HepG2 (cell line): ENCODE results near the gene FBXO28. TPM values are rescaled to one million over a fixed set of nuclear protein-coding genes. Genes with fewer than 3 reads are reported as not detected.

Source experiments
- ATAC-seq: fragments of 200-7000 bp; cut with Tn5 transposase; 3 replicates; pipeline ENCODE4 v1.9.1; 2020; ENCODE audit warnings: mild to moderate bottlenecking, moderate library complexity
- BruUV-seq: library from RNA; stranded (reverse); fragments of 400-500 nt; replicated peaks from 2 replicates; lab custom pipeline; 2021; lab: Mats Ljungman, UMichigan
- CTCF ChIA-PET: fragments of 300-600 bp; formaldehyde crosslinking; extraction: SDS; loops from one replicate; lab custom pipeline; 2021; ENCODE audit warnings: low total read pairs, inconsistent platforms, low intra/inter-chr PET ratio; lab: Yijun Ruan, JAX
- POLR2A ChIA-PET: fragments of 350-600 bp; sonication (Branson Sonifier 250); formaldehyde crosslinking; loops from one replicate; lab custom pipeline; 2020; ENCODE audit warnings: antibody characterized with exemption, inconsistent platforms; lab: Yijun Ruan, JAX
- DNase-seq: peaks from one replicate; pipeline ENCODE4 v3.0.0-alpha.2; 2015; ENCODE audit warnings: low spot score
- FAIRE-seq: peaks from 3 replicates; lab custom pipeline; 2011; peaks lifted over from hg19 to GRCh38; lab: Jason Lieb, UNC
- H2AFZ ChIP-seq: one replicate; pipeline ENCODE4 v1.6.1; 2011; ENCODE audit warnings: low read length, inconsistent platforms
- H3K27ac ChIP-seq: fragments of 300-600 bp; 3 replicates; pipeline ENCODE4 v1.8.0; 2011; ENCODE audit warnings: mixed run types, mild to moderate bottlenecking, mixed read lengths, low read length, inconsistent platforms; ENCODE audit not compliant: insufficient read depth; ENCODE audit errors: extremely low read length
- H3K27me3 ChIP-seq, 2 experiments: fragments of 200-600 bp in 1 of 2; 2 replicates in 1 of 2; 3 replicates in 1 of 2; pipeline versions ENCODE4 v1.6.0 to v1.8.0; 2011; ENCODE audit warnings: low read length in 2 of 2, mild to moderate bottlenecking in 2 of 2, moderate library complexity in 2 of 2, inconsistent platforms in 1 of 2; ENCODE audit not compliant: insufficient read depth in 2 of 2, control insufficient read depth in 1 of 2
- H3K36me3 ChIP-seq, 2 experiments: fragments of 200-600 bp in 1 of 2; replicated peaks in 1 of 2; 2 replicates in 1 of 2; 3 replicates in 1 of 2; pipeline versions ENCODE4 v1.5.1 to v1.8.0; 2011; ENCODE audit warnings: low read length in 2 of 2, inconsistent platforms in 1 of 2; ENCODE audit not compliant: insufficient read depth in 2 of 2, control insufficient read depth in 1 of 2
- H3K4me1 ChIP-seq: 2 replicates; pipeline ENCODE4 v1.5.1; 2012; ENCODE audit warnings: low read length, inconsistent platforms; ENCODE audit not compliant: insufficient read depth
- H3K4me2 ChIP-seq: 2 replicates; pipeline ENCODE4 v1.6.0; 2011; ENCODE audit warnings: low read depth, low read length, inconsistent platforms
- H3K4me3 ChIP-seq, 3 experiments: fragments of 200-600 bp in 1 of 3; sonication (generic), shearing (Covaris generic) in 1 of 3; replicated peaks in 1 of 3; 2 replicates each; pipeline ENCODE4 v1.5.1; 2011 to 2016; ENCODE audit warnings: low read length in 3 of 3, inconsistent platforms in 2 of 3, low read depth in 2 of 3, mild to moderate bottlenecking in 2 of 3, control low read depth in 1 of 3, mixed read lengths in 1 of 3; ENCODE audit not compliant: insufficient read depth in 1 of 3
- H3K79me2 ChIP-seq: one replicate; pipeline ENCODE4 v1.6.1; 2011; ENCODE audit warnings: low read length, inconsistent platforms; ENCODE audit not compliant: insufficient read depth
- H3K9ac ChIP-seq: 2 replicates; pipeline ENCODE4 v1.6.0; 2011; ENCODE audit warnings: mild to moderate bottlenecking, low read depth, low read length, inconsistent platforms; ENCODE audit not compliant: insufficient read depth
- H3K9me3 ChIP-seq: 2 replicates; pipeline ENCODE4 v1.5.1; 2012; ENCODE audit warnings: mild to moderate bottlenecking, low read length
- H4K20me1 ChIP-seq: 2 replicates; pipeline ENCODE4 v1.6.0; 2011; ENCODE audit warnings: inconsistent platforms, mild to moderate bottlenecking, low read length, moderate library complexity; ENCODE audit not compliant: insufficient read depth
- DMTF1 ChIP-seq: sonication (generic); formaldehyde crosslinking; IDR thresholded peaks from 2 replicates; pipeline ENCODE4 v1.4.0; 2020; ENCODE audit warnings: mild to moderate bottlenecking, missing genetic modification reagents
- GATA4 ChIP-seq: sonication (generic); IDR thresholded peaks from 2 replicates; pipeline ENCODE4 v1.6.1; 2016; ENCODE audit warnings: antibody characterized with exemption, low read depth, borderline replicate concordance
- RXRA ChIP-seq: sonication (generic); formaldehyde crosslinking; IDR thresholded peaks from 2 replicates; pipeline ENCODE4 v1.5.1; 2020; ENCODE audit warnings: missing genetic modification reagents
- SAFB2 ChIP-seq: sonication (generic); formaldehyde crosslinking; IDR thresholded peaks from 2 replicates; pipeline ENCODE4 v1.5.1; 2020; ENCODE audit warnings: missing genetic modification reagents, low read depth, mild to moderate bottlenecking, borderline replicate concordance
- SKI ChIP-seq: fragments of 450-650 bp; IDR thresholded peaks from one replicate; pipeline ENCODE4 v1.6.1; 2018; ENCODE audit warnings: mild to moderate bottlenecking; ENCODE audit not compliant: partially characterized antibody
- SNAPC4 ChIP-seq: sonication (generic); formaldehyde crosslinking; IDR thresholded peaks from 2 replicates; pipeline ENCODE4 v1.4.0; 2020; ENCODE audit warnings: mild to moderate bottlenecking, missing genetic modification reagents
- SOX6 ChIP-seq, 2 experiments: fragments of 450-650 bp in 1 of 2; sonication (generic) in 1 of 2; formaldehyde crosslinking in 1 of 2; IDR thresholded peaks; 2 replicates each; pipeline versions ENCODE4 v1.4.0 to v1.6.1; 2017 to 2020; ENCODE audit warnings: antibody characterized with exemption in 1 of 2, mild to moderate bottlenecking in 1 of 2, missing genetic modification reagents in 1 of 2
- TAF1 ChIP-seq: sonication (generic); formaldehyde crosslinking; IDR thresholded peaks from 2 replicates; pipeline ENCODE4 v1.4.0; 2020; ENCODE audit warnings: missing genetic modification reagents
- ZNF180 ChIP-seq: sonication (generic); formaldehyde crosslinking; IDR thresholded peaks from 2 replicates; pipeline ENCODE4 v1.4.0; 2020; ENCODE audit warnings: low read depth, missing genetic modification reagents, borderline replicate concordance
- ZNF251 ChIP-seq: sonication (generic); formaldehyde crosslinking; IDR thresholded peaks from 2 replicates; pipeline ENCODE4 v1.9.0; 2021; ENCODE audit warnings: mild to moderate bottlenecking, missing genetic modification reagents
- ZNF775 ChIP-seq: sonication (generic); formaldehyde crosslinking; IDR thresholded peaks from 2 replicates; pipeline ENCODE4 v1.4.0; 2020; ENCODE audit warnings: missing genetic modification reagents, mild to moderate bottlenecking, moderate library complexity, borderline replicate concordance
- WGBS: methylation state at CpG from one replicate; pipeline ENCODE4 v1.1.6; 2017; ENCODE audit warnings: low lambda C conversion rate; 5-methylcytosine and 5-hydroxymethylcytosine counted together
- in situ Hi-C: cut with HindIII; loops from 2 replicates; pipeline ENCODE4 v1.10.0; 2017; ENCODE audit warnings: low pct_unique_long_range_greater_than_20kb; ENCODE audit not compliant: extremely low pct_ligation_motif_present
- intact Hi-C: fragments of 100-400 bp; cut with micrococcal nuclease; formaldehyde crosslinking; loops from one replicate; pipeline ENCODE4 v1.10.0; 2022; ENCODE audit not compliant: unreplicated experiment
- polyA plus RNA-seq, 8 experiments: library from polyadenylated mRNA; depleted of rRNA in 3 of 8; stranded (reverse) in 7 of 8; unstranded in 1 of 8; fragments of >200 nt; fragmentation: Illumina TruSeq in 4 of 8; extraction: Trizol in 4 of 8; gene quantifications; 2 replicates each; pipeline versions ENCODE4 v1.2.1 to v1.2.3, GENCODE V29; 2011 to 2016; ENCODE audit warnings: low read depth in 4 of 8, missing spikeins in 1 of 8, mixed read lengths in 1 of 8; ENCODE audit not compliant: insufficient read depth in 1 of 8
- total RNA-seq, 5 experiments: library from RNA; depleted of rRNA; stranded (reverse); fragments of >200 nt; fragmentation: Illumina TruSeq; extraction: Trizol; gene quantifications; 2 replicates each; pipeline ENCODE4 v1.2.3, GENCODE V29; 2016; ENCODE audit warnings: low read depth in 1 of 5
- TF ChIP-seq, protein P1 (sequence below): IDR thresholded peaks from 2 replicates; pipeline ENCODE4 v1.6.1; 2016

FBXO28 gene
- total and polyA plus RNA-seq, 2 of the 13 experiments (the other 11 are each of a cell fraction or from before 2014, with no cell fraction given): 8.5 to 29.1 TPM

- no peak for TF ChIP-seq DMTF1 (CRISPR knock-in tag)
- no peak for TF ChIP-seq TAF1
- TF ChIP-seq SAFB2 (CRISPR knock-in tag): no peak
- TF ChIP-seq SKI: no peak
- no peak for TF ChIP-seq ZNF180 (CRISPR knock-in tag)
- no peak for TF ChIP-seq SOX6 (IDR thresholded peaks at IDR 0.05)
- no peak for TF ChIP-seq SOX6 (CRISPR knock-in tag; IDR thresholded peaks at IDR 0.05)
- TF ChIP-seq ZNF775 (CRISPR knock-in tag): no peak
- TF ChIP-seq, protein P1, sequence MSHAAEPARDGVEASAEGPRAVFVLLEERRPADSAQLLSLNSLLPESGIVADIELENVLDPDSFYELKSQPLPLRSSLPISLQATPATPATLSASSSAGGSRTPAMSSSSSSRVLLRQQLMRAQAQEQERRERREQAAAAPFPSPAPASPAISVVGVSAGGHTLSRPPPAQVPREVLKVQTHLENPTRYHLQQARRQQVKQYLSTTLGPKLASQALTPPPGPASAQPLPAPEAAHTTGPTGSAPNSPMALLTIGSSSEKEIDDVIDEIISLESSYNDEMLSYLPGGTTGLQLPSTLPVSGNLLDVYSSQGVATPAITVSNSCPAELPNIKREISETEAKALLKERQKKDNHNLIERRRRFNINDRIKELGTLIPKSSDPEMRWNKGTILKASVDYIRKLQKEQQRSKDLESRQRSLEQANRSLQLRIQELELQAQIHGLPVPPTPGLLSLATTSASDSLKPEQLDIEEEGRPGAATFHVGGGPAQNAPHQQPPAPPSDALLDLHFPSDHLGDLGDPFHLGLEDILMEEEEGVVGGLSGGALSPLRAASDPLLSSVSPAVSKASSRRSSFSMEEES (CRISPR knock-in tag): no peak
Measured at GRCh38 chr1:224201383-224201782, 87.5 kb downstream of the FBXO28 start (continued).

- ATAC-seq (no peak), DNase-seq (no peak), FAIRE-seq (no peak)
- ChIA-PET CTCF (no interaction called here), POLR2A (no interaction called here)
- intact Hi-C loops: no loop called here
- Histone ChIP-seq H3K27me3 (no peaks in the 10 kb centered on the region), H3K27ac (no peak overlapping the region), H3K36me3 (no peaks in the 10 kb centered on the region), H3K4me2 (no peak overlapping the region), H2AFZ (no peak overlapping the region), H3K9ac (no peak overlapping the region), H3K4me3 (no peak overlapping the region), H3K4me1 (peaks cover 57% of the 10 kb centered on the region), H3K9me3 (no peaks in the 10 kb centered on the region), H3K79me2 (no peaks in the 10 kb centered on the region), H4K20me1 (no peaks in the 10 kb centered on the region)
- in situ Hi-C loops: no loop called here
- BruUV-seq: no TSS peak
- WGBS: 51% methylated on average over 4 of the region's 4 CpGs
- TF ChIP-seq DMTF1 (CRISPR knock-in tag) (no peak), RXRA (CRISPR knock-in tag) (no peak), GATA4 (no peak), SNAPC4 (CRISPR knock-in tag) (no peak), ZNF251 (CRISPR knock-in tag) (no peak)
Measured at GRCh38 chr1:224201853-224202252, 87.9 kb downstream of the FBXO28 start.
